CD14-positive monocyte (primary cell): ENCODE data around the gene ZNF207. TPM values are rescaled to one million over a fixed set of nuclear protein-coding genes. Genes with fewer than 3 reads are reported as not detected.

ENCODE experiments used
- DNase-seq, 3 donors: peaks; one replicate each; pipeline ENCODE4 v3.0.0-alpha.2; 2011 to 2022
- H2AFZ ChIP-seq: 2 replicates; pipeline ENCODE4 v1.6.0; 2012; ENCODE audit warnings: mild to moderate bottlenecking, low read depth, low read length, inconsistent platforms; ENCODE audit not compliant: insufficient read depth, poor library complexity, severe bottlenecking
- H3K27ac ChIP-seq, 2 donors: 1 replicate in 1 of 2; 2 replicates in 1 of 2; pipeline ENCODE4 v1.5.1; 2012 to 2013; ENCODE audit warnings: low read length in 2 of 2, control low read depth in 1 of 2, inconsistent platforms in 1 of 2, low read depth in 1 of 2, mild to moderate bottlenecking in 1 of 2
- H3K27me3 ChIP-seq, 2 donors: one replicate each; pipeline versions ENCODE4 v1.6.0 to v1.6.1; 2011 to 2013; ENCODE audit warnings: low read length in 2 of 2; ENCODE audit not compliant: control insufficient read depth in 2 of 2, insufficient read depth in 2 of 2
- H3K36me3 ChIP-seq, 2 donors: replicated peaks in 1 of 2; 1 replicate in 1 of 2; 2 replicates in 1 of 2; pipeline versions ENCODE4 v1.5.1 to v1.6.1; 2012 to 2013; ENCODE audit warnings: low read length in 2 of 2, control low read depth in 1 of 2, inconsistent platforms in 1 of 2, mild to moderate bottlenecking in 1 of 2; ENCODE audit not compliant: insufficient read depth in 2 of 2, control insufficient read depth in 1 of 2
- H3K4me1 ChIP-seq, 2 donors: 1 replicate in 1 of 2; 2 replicates in 1 of 2; pipeline versions ENCODE4 v1.5.1 to v1.6.1; 2012 to 2013; ENCODE audit warnings: low read length in 2 of 2, control low read depth in 1 of 2, inconsistent platforms in 1 of 2, mild to moderate bottlenecking in 1 of 2, moderate library complexity in 1 of 2; ENCODE audit not compliant: insufficient read depth in 2 of 2, control insufficient read depth in 1 of 2
- H3K4me2 ChIP-seq: replicated peaks from 2 replicates; pipeline ENCODE3; 2012; ENCODE audit warnings: low read length, moderate library complexity, mild to moderate bottlenecking; ENCODE audit not compliant: poor library complexity, severe bottlenecking; ENCODE audit errors: extremely low read depth
- H3K4me3 ChIP-seq, 3 experiments: fragments of 200-600 bp in 1 of 3; sonication (generic) in 1 of 3; replicated peaks in 1 of 3; 1 replicate in 2 of 3; 2 replicates in 1 of 3; pipeline ENCODE4 v1.5.1; 2011 to 2013; ENCODE audit warnings: low read length in 3 of 3, mild to moderate bottlenecking in 3 of 3, control low read depth in 2 of 3, low read depth in 2 of 3, inconsistent platforms in 1 of 3, moderate library complexity in 1 of 3
- H3K79me2 ChIP-seq: 2 replicates; pipeline ENCODE4 v1.6.0; 2012; ENCODE audit warnings: mild to moderate bottlenecking, control low read depth, inconsistent platforms, low read length, moderate library complexity; ENCODE audit not compliant: insufficient read depth
- H3K9ac ChIP-seq: 2 replicates; pipeline ENCODE4 v1.6.0; 2017; ENCODE audit warnings: low read length, mild to moderate bottlenecking; ENCODE audit not compliant: insufficient read depth, poor library complexity, severe bottlenecking
- H3K9me3 ChIP-seq, 2 donors: replicated peaks in 1 of 2; 1 replicate in 1 of 2; 2 replicates in 1 of 2; pipeline versions ENCODE4 v1.5.1 to v1.6.1; 2012 to 2013; ENCODE audit warnings: low read length in 2 of 2, control low read depth in 1 of 2; ENCODE audit not compliant: control insufficient read depth in 1 of 2, insufficient read depth in 1 of 2
- H4K20me1 ChIP-seq: 2 replicates; pipeline ENCODE4 v1.6.0; 2012; ENCODE audit warnings: mild to moderate bottlenecking, low read length, control low read depth, moderate library complexity; ENCODE audit not compliant: insufficient read depth
- H3K27ac Mint-ChIP-seq, 7 donors: one replicate each; pipeline ENCODE4 v1.8.0; 2020; ENCODE audit warnings: mild to moderate bottlenecking in 7 of 7, mixed read lengths in 7 of 7, moderate library complexity in 6 of 7, inconsistent platforms in 2 of 7
- H3K27me3 Mint-ChIP-seq, 3 donors: one replicate each; pipeline ENCODE4 v1.8.0; 2021 to 2022; ENCODE audit warnings: low read depth in 3 of 3, mild to moderate bottlenecking in 3 of 3, mixed read lengths in 3 of 3, moderate library complexity in 3 of 3, inconsistent platforms in 1 of 3
- H3K36me3 Mint-ChIP-seq, 2 donors: one replicate each; pipeline ENCODE4 v1.8.0; 2020; ENCODE audit warnings: mixed read lengths in 2 of 2, inconsistent platforms in 1 of 2, mild to moderate bottlenecking in 1 of 2
- H3K4me1 Mint-ChIP-seq: one replicate; pipeline ENCODE4 v1.8.0; 2020; ENCODE audit warnings: mild to moderate bottlenecking, mixed read lengths
- H3K4me3 Mint-ChIP-seq, 2 donors: one replicate each; pipeline ENCODE4 v1.8.0; 2020; ENCODE audit warnings: mild to moderate bottlenecking in 2 of 2, mixed read lengths in 2 of 2, moderate library complexity in 1 of 2
- H3K9me3 Mint-ChIP-seq, 7 donors: one replicate each; pipeline ENCODE4 v1.8.0; 2020 to 2022; ENCODE audit warnings: mixed read lengths in 7 of 7, mild to moderate bottlenecking in 6 of 7, moderate library complexity in 6 of 7, inconsistent platforms in 2 of 7
- WGBS: methylation state at CpG from one replicate; pipeline ENCODE4 v1.1.5; 2013; ENCODE audit warnings: missing lambda C conversion rate; ENCODE audit not compliant: insufficient coverage; 5-methylcytosine and 5-hydroxymethylcytosine counted together
- intact Hi-C, 2 donors: fragments of 100-400 bp; cut with micrococcal nuclease; formaldehyde crosslinking; loops; one replicate each; pipeline versions ENCODE4 v1.15.0 to v1.15.1; 2023
- polyA plus RNA-seq, 3 donors: library from polyadenylated mRNA; depleted of rRNA in 1 of 3; unstranded in 2 of 3; stranded (reverse) in 1 of 3; fragments of 300-500 nt in 2 of 3; fragments of >200 nt in 1 of 3; fragmentation: Illumina TruSeq in 2 of 3; gene quantifications; 1 replicate in 2 of 3; 2 replicates in 1 of 3; pipeline ENCODE4 v1.2.3, GENCODE V29; 2012 to 2021
- TF ChIP-seq, protein P1 (sequence below): fragments of 200-600 bp; IDR thresholded peaks from one replicate; pipeline ENCODE4 v1.8.0; 2022; ENCODE audit warnings: antibody characterized with exemption, mild to moderate bottlenecking

Gene ZNF207
- polyA plus RNA-seq, 3 donors = 129 to 147 (median 138) TPM

DNA sequence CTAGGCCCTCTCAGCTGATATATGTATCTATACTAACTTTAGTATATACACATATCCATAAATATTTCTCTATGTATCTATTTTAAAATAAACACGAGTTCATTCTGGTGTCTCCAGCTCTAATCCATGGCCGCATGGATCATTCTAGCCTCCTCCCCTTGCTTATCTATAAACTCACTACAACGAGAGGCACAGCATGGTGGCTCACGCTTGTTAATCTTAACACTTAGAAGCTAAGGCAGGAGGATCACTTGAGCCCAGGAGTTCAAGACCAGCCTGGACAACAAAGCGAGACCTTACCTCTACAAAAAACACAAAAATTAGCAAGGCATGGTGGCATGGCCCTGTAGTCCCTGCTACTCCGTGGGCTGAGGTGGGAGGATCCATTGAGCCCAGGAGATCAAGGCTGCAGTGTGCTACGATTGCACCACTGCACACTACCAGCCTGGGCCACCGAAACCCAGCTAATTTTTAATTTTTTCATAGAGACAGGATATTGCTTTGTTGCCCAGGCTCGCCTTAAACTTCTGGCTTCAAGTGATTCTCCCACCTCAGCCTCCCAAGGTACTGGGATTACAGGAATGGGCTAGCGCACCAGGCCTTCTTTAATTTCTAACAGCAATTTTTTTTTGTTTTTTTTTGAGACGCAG lies 3.9 kb upstream of the ZNF207 start:
- Histone ChIP-seq H3K36me3 (no peaks in the 10 kb centered on the region), H3K27ac (no peak overlapping the region), H3K79me2 (peaks cover 27% of the 10 kb centered on the region), H2AFZ (no peak overlapping the region), H3K9ac (no peak overlapping the region), H3K27me3 (no peaks in the 10 kb centered on the region), H4K20me1 (peaks cover 3% of the 10 kb centered on the region), H3K9me3 (no peaks in the 10 kb centered on the region), H3K4me1 (peaks cover 28 to 40% of the 10 kb centered on the region in 2 donors), H3K4me2 (no peak overlapping the region), H3K4me3 (no peak overlapping the region)
- Mint-ChIP-seq H3K36me3 (no peaks in the 10 kb centered on the region), H3K27me3 (peaks cover 0 to 5% (median 1%) of the 10 kb centered on the region in 3 donors), H3K4me1 (peaks cover 33% of the 10 kb centered on the region), H3K27ac (no peak overlapping the region), H3K4me3 (no peak overlapping the region), H3K9me3 (peaks cover 0 to 3% (median 0%) of the 10 kb centered on the region in 7 donors)
- TF ChIP-seq, protein P1, sequence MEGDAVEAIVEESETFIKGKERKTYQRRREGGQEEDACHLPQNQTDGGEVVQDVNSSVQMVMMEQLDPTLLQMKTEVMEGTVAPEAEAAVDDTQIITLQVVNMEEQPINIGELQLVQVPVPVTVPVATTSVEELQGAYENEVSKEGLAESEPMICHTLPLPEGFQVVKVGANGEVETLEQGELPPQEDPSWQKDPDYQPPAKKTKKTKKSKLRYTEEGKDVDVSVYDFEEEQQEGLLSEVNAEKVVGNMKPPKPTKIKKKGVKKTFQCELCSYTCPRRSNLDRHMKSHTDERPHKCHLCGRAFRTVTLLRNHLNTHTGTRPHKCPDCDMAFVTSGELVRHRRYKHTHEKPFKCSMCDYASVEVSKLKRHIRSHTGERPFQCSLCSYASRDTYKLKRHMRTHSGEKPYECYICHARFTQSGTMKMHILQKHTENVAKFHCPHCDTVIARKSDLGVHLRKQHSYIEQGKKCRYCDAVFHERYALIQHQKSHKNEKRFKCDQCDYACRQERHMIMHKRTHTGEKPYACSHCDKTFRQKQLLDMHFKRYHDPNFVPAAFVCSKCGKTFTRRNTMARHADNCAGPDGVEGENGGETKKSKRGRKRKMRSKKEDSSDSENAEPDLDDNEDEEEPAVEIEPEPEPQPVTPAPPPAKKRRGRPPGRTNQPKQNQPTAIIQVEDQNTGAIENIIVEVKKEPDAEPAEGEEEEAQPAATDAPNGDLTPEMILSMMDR = no peak
- WGBS = 94% methylated on average over 8 of the region's 11 CpGs
- DNase-seq = no peak
- intact Hi-C loops = no loop called here

DNA sequence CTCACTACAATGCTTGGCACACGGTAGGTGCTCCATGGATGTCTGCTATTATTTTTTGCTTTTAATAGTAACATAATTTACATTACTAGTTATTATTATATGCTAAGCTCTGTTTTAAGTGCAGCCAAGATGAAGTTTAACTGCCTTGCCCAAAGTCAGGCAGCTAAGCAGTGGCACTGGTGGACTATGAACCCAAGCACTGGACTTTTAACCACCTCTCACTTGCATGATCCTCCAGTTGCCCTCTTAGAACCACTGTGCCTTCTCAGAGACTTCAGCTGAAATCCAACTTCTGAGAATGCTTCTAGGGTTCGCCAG lies 1.5 kb upstream of the ZNF207 start:
- Histone ChIP-seq H3K9me3 (no peaks in the 10 kb centered on the region), H4K20me1 (peaks cover 27% of the 10 kb centered on the region), H3K27me3 (no peaks in the 10 kb centered on the region), H3K4me3 (no peak overlapping the region), H2AFZ (no peak overlapping the region), H3K4me1 (peaks cover 30 to 39% of the 10 kb centered on the region in 2 donors), H3K27ac (no peak overlapping the region), H3K79me2 (peaks cover 51% of the 10 kb centered on the region), H3K9ac (no peak overlapping the region), H3K36me3 (peaks cover 4 to 20% of the 10 kb centered on the region in 2 donors), H3K4me2 (no peak overlapping the region)
- TF ChIP-seq, protein P1 = no peak
- H3K4me3 Mint-ChIP-seq = no peak overlapping the region
- peaks cover 0 to 3% (median 0%) of the 10 kb centered on the region in 7 donors for H3K9me3 Mint-ChIP-seq
- H3K27ac Mint-ChIP-seq = no peak overlapping the region
- H3K4me1 Mint-ChIP-seq = peaks cover 28% of the 10 kb centered on the region
- DNase-seq = no peak
- H3K27me3 Mint-ChIP-seq = peaks cover 0 to 5% (median 0%) of the 10 kb centered on the region in 3 donors
- no CpG with 5 or more reads among the region's 2 CpGs for WGBS
- intact Hi-C loops = no loop called here
- H3K36me3 Mint-ChIP-seq = peaks cover 8 to 16% of the 10 kb centered on the region in 2 donors
